Neutrophil (primary cell): ENCODE measurements around the gene UBC.
"Not testable (repeated sequence)": the region's sequence is repeated elsewhere in the genome, so short reads cannot be mapped to it uniquely, and the experiment has no call there.

Experiments
- H3K27ac ChIP-seq: fragments of 200-600 bp; sonication (generic); 2 replicates; pipeline ENCODE4 v1.5.1; 2016; ENCODE audit warnings: mild to moderate bottlenecking, moderate library complexity
- H3K27me3 ChIP-seq: fragments of 200-600 bp; sonication (generic); 2 replicates; pipeline ENCODE4 v1.6.0; 2016; ENCODE audit warnings: mild to moderate bottlenecking
- H3K36me3 ChIP-seq: fragments of 200-600 bp; sonication (generic); 2 replicates; pipeline ENCODE4 v1.5.1; 2017
- H3K4me1 ChIP-seq, 2 experiments: fragments of 200-600 bp in 1 of 2; sonication (generic) in 1 of 2; 1 replicate in 1 of 2; 2 replicates in 1 of 2; pipeline versions ENCODE4 v1.5.1 to v1.6.1; 2013 to 2016; ENCODE audit warnings: low read depth in 1 of 2, low read length in 1 of 2, mild to moderate bottlenecking in 1 of 2, moderate library complexity in 1 of 2; ENCODE audit not compliant: control insufficient read depth in 1 of 2, insufficient read depth in 1 of 2
- H3K4me3 ChIP-seq, 2 experiments: fragments of 200-600 bp in 1 of 2; sonication (generic) in 1 of 2; 1 replicate in 1 of 2; 2 replicates in 1 of 2; pipeline ENCODE4 v1.5.1; 2013 to 2016; ENCODE audit warnings: low read depth in 1 of 2, low read length in 1 of 2, mild to moderate bottlenecking in 1 of 2, moderate library complexity in 1 of 2
- H3K9me3 ChIP-seq: fragments of 200-600 bp; sonication (generic); 2 replicates; pipeline ENCODE4 v1.5.1; 2016
- TF ChIP-seq, protein P1 (sequence below): fragments of 200-600 bp; sonication (generic); IDR thresholded peaks from 2 replicates; pipeline ENCODE4 v1.5.1; 2016; ENCODE audit warnings: antibody characterized with exemption

UBC gene

GRCh38 chr12:124898200-124898922 is 16.1 kb downstream of the UBC start:
- no peaks in the 10 kb centered on the region for H3K9me3 ChIP-seq
- no peak overlapping the region for H3K27ac ChIP-seq
- H3K27me3 ChIP-seq, result no peaks in the 10 kb centered on the region
- TF ChIP-seq, protein P1, sequence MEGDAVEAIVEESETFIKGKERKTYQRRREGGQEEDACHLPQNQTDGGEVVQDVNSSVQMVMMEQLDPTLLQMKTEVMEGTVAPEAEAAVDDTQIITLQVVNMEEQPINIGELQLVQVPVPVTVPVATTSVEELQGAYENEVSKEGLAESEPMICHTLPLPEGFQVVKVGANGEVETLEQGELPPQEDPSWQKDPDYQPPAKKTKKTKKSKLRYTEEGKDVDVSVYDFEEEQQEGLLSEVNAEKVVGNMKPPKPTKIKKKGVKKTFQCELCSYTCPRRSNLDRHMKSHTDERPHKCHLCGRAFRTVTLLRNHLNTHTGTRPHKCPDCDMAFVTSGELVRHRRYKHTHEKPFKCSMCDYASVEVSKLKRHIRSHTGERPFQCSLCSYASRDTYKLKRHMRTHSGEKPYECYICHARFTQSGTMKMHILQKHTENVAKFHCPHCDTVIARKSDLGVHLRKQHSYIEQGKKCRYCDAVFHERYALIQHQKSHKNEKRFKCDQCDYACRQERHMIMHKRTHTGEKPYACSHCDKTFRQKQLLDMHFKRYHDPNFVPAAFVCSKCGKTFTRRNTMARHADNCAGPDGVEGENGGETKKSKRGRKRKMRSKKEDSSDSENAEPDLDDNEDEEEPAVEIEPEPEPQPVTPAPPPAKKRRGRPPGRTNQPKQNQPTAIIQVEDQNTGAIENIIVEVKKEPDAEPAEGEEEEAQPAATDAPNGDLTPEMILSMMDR, result peak; percentile 62
- H3K4me1 ChIP-seq, result peaks cover 6 to 7% of the 10 kb centered on the region in 2 experiments
- H3K4me3 ChIP-seq, result no peak overlapping the region
- H3K36me3 ChIP-seq, result no peaks in the 10 kb centered on the region

- no peaks in the 10 kb centered on the region for H3K9me3 ChIP-seq
- H3K27me3 ChIP-seq, result no peaks in the 10 kb centered on the region
- H3K27ac ChIP-seq, result no peak overlapping the region
- no peak overlapping the region for H3K4me3 ChIP-seq
- peaks cover 6 to 7% of the 10 kb centered on the region in 2 experiments for H3K4me1 ChIP-seq
- H3K36me3 ChIP-seq, result no peaks in the 10 kb centered on the region
- TF ChIP-seq, protein P1, result no peak
Measured at GRCh38 chr12:124896461-124896860, 18.0 kb downstream of the UBC start.

- Histone ChIP-seq H3K27ac (no peak overlapping the region), H3K4me1 (peaks cover 6 to 7% of the 10 kb centered on the region in 2 experiments), H3K27me3 (no peaks in the 10 kb centered on the region), H3K36me3 (no peaks in the 10 kb centered on the region), H3K4me3 (no peak overlapping the region), H3K9me3 (no peaks in the 10 kb centered on the region)
- TF ChIP-seq, protein P1, result no peak
Measured at GRCh38 chr12:124893792-124894516, 20.5 kb downstream of the UBC start.

DNA sequence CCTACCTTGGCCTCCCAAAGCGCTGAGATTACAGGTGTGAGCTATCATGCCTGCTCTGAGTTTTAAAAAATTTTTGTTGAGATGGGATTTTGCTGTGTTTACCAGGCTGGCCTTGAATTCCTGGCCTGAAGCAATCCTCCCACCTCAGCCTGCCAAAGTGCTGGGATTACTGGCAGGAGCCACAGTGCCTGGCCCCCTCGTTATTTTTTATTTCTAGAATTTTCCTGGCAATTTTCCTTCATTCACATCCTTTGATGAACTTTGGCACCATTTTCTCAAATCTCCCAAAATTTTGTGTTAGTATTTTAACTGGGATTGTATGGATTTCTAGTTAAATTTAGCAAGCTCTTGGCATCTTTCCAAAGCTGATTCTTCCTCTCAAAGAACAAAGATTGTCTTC is 26.2 kb downstream of the UBC start:
- H3K9me3 ChIP-seq, result no peaks in the 10 kb centered on the region
- peaks cover 9 to 11% of the 10 kb centered on the region in 2 experiments for H3K4me1 ChIP-seq
- TF ChIP-seq, protein P1, result no peak
- no peak overlapping the region for H3K4me3 ChIP-seq
- H3K36me3 ChIP-seq, result no peaks in the 10 kb centered on the region
- H3K27me3 ChIP-seq, result no peaks in the 10 kb centered on the region
- no peak overlapping the region for H3K27ac ChIP-seq

- H3K27ac ChIP-seq, H3K27me3 ChIP-seq, H3K9me3 ChIP-seq, H3K4me3 ChIP-seq, H3K36me3 ChIP-seq: not testable (repeated sequence)
- H3K4me1 ChIP-seq, result peaks cover 12 to 13% of the 10 kb centered on the region in 2 experiments
Measured at GRCh38 chr12:124887766-124888165, 26.7 kb downstream of the UBC start.
